Thymus (tissue), 11 donors: Measurements from ENCODE around the gene CIT. TPM values are rescaled to one million over a fixed set of nuclear protein-coding genes. Genes with fewer than 3 reads are reported as not detected.

ENCODE experiments used
- DNase-seq, 9 donors: peaks; one replicate each; pipeline ENCODE4 v3.0.0-alpha.2; 2013; ENCODE audit warnings: low spot score in 9 of 9, low read depth in 6 of 9, missing footprints in 1 of 9
- H3K27ac ChIP-seq, 2 donors: one replicate each; pipeline ENCODE4 v1.5.1; 2013; ENCODE audit warnings: control low read depth in 1 of 2, low read depth in 1 of 2, low read length in 1 of 2, mild to moderate bottlenecking in 1 of 2, moderate library complexity in 1 of 2
- H3K27me3 ChIP-seq, 2 donors: one replicate each; pipeline ENCODE4 v1.5.1; 2013; ENCODE audit warnings: low read length in 1 of 2; ENCODE audit not compliant: control insufficient read depth in 2 of 2, insufficient read depth in 1 of 2
- H3K36me3 ChIP-seq, 2 donors: one replicate each; pipeline ENCODE4 v1.5.1; 2013; ENCODE audit warnings: low read length in 1 of 2, mild to moderate bottlenecking in 1 of 2, moderate library complexity in 1 of 2; ENCODE audit not compliant: control insufficient read depth in 2 of 2, insufficient read depth in 2 of 2
- H3K4me1 ChIP-seq, 2 donors: one replicate each; pipeline ENCODE4 v1.5.1; 2013; ENCODE audit warnings: low read length in 2 of 2; ENCODE audit not compliant: control insufficient read depth in 2 of 2, insufficient read depth in 2 of 2
- H3K4me3 ChIP-seq, 2 donors: one replicate each; pipeline ENCODE4 v1.5.1; 2013; ENCODE audit warnings: low read length in 2 of 2, control low read depth in 1 of 2, mild to moderate bottlenecking in 1 of 2
- H3K9me3 ChIP-seq, 2 donors: one replicate each; pipeline ENCODE4 v1.5.1; 2013; ENCODE audit warnings: low read length in 1 of 2, mild to moderate bottlenecking in 1 of 2; ENCODE audit not compliant: control insufficient read depth in 2 of 2, insufficient read depth in 1 of 2
- WGBS: extraction: QIAGEN DNeasy Blood & Tissue Kit; methylation state at CpG from one replicate; pipeline ENCODE4 v1.1.7; 2013; 5-methylcytosine and 5-hydroxymethylcytosine counted together
- polyA plus RNA-seq: library from polyadenylated mRNA; stranded (reverse); fragments of 200-250 nt; gene quantifications from one replicate; pipeline ENCODE4 v1.2.3, GENCODE V29; 2013
- total RNA-seq: library from RNA; stranded (reverse); fragments of 120-200 nt; gene quantifications from one replicate; pipeline ENCODE4 v1.2.4, GENCODE V29; 2013
- donor health status: healthy.

Gene CIT
- total and polyA plus RNA-seq, 2 donors: 2.6 to 9.1 TPM

GRCh38 chr12:119686355-119686754 is 190.8 kb downstream of the CIT start:
- Histone ChIP-seq H3K36me3 (peaks cover 40 to 43% of the 10 kb centered on the region in 2 donors), H3K4me1 (no peaks in the 10 kb centered on the region), H3K9me3 (no peaks in the 10 kb centered on the region), H3K27ac (no peak overlapping the region), H3K27me3 (no peaks in the 10 kb centered on the region), H3K4me3 (no peak overlapping the region)
- no peak for DNase-seq
- WGBS: 97% methylated on average over 12 of the region's 12 CpGs

- Histone ChIP-seq H3K36me3 (peaks cover 49% of the 10 kb centered on the region in 2 donors), H3K27me3 (no peaks in the 10 kb centered on the region), H3K4me1 (no peaks in the 10 kb centered on the region), H3K4me3 (no peak overlapping the region), H3K9me3 (no peaks in the 10 kb centered on the region), H3K27ac (no peak overlapping the region)
- 96% methylated on average over 4 of the region's 4 CpGs for WGBS
- no peak for DNase-seq
Observed at GRCh38 chr12:119685375-119685774, 191.7 kb downstream of the CIT start.

- 95% methylated on average over 10 of the region's 10 CpGs for WGBS
- H3K27ac ChIP-seq: no peak overlapping the region
Observed at GRCh38 chr12:119684711-119685369, 192.3 kb downstream of the CIT start.

GRCh38 chr12:119683816-119684215 is 193.3 kb downstream of the CIT start:
- no peaks in the 10 kb centered on the region for H3K27me3 ChIP-seq
- no peak overlapping the region for H3K4me3 ChIP-seq
- no peak for DNase-seq
- H3K27ac ChIP-seq: no peak overlapping the region
- no peaks in the 10 kb centered on the region for H3K9me3 ChIP-seq
- 94% methylated on average over 3 of the region's 3 CpGs for WGBS
- peaks cover 55 to 57% of the 10 kb centered on the region in 2 donors for H3K36me3 ChIP-seq
- H3K4me1 ChIP-seq: no peaks in the 10 kb centered on the region

More at GRCh38 chr12:119684711-119685369, 192.3 kb downstream of the CIT start:
- no peak overlapping the region for H3K4me3 ChIP-seq
- no peak for DNase-seq
- no peaks in the 10 kb centered on the region for H3K4me1 ChIP-seq
- H3K36me3 ChIP-seq: peaks cover 49% of the 10 kb centered on the region in 2 donors
- no peaks in the 10 kb centered on the region for H3K27me3 ChIP-seq
- H3K9me3 ChIP-seq: no peaks in the 10 kb centered on the region

GRCh38 chr12:119683413-119683812 is 193.7 kb downstream of the CIT start:
- H3K27me3 ChIP-seq: no peaks in the 10 kb centered on the region
- WGBS: 99% methylated on average over 6 of the region's 6 CpGs
- no peak for DNase-seq
- no peak overlapping the region for H3K27ac ChIP-seq
- no peak overlapping the region for H3K4me3 ChIP-seq
- H3K36me3 ChIP-seq: peaks cover 56 to 59% of the 10 kb centered on the region in 2 donors
- no peaks in the 10 kb centered on the region for H3K9me3 ChIP-seq
- H3K4me1 ChIP-seq: no peaks in the 10 kb centered on the region

GRCh38 chr12:119682639-119683252 is 194.4 kb downstream of the CIT start:
- H3K27ac ChIP-seq: no peak overlapping the region
- H3K9me3 ChIP-seq: no peaks in the 10 kb centered on the region
- DNase-seq: no peak
- no peaks in the 10 kb centered on the region for H3K4me1 ChIP-seq
- 60% methylated on average over 3 of the region's 3 CpGs for WGBS
- H3K27me3 ChIP-seq: no peaks in the 10 kb centered on the region
- peaks cover 56 to 59% of the 10 kb centered on the region in 2 donors for H3K36me3 ChIP-seq
- H3K4me3 ChIP-seq: no peak overlapping the region

GRCh38 chr12:119681728-119682638 is 195.1 kb downstream of the CIT start:
- no peak for DNase-seq
- H3K9me3 ChIP-seq: no peaks in the 10 kb centered on the region
- WGBS: 95% methylated on average over 9 of the region's 9 CpGs
- peaks cover 57 to 59% of the 10 kb centered on the region in 2 donors for H3K36me3 ChIP-seq
- no peak overlapping the region for H3K27ac ChIP-seq
- H3K4me1 ChIP-seq: no peaks in the 10 kb centered on the region
- no peaks in the 10 kb centered on the region for H3K27me3 ChIP-seq
- H3K4me3 ChIP-seq: no peak overlapping the region

GRCh38 chr12:119681111-119681510 is 196.0 kb downstream of the CIT start:
- WGBS: 98% methylated on average over 8 of the region's 8 CpGs
- no peak for DNase-seq
- Histone ChIP-seq H3K27me3 (no peaks in the 10 kb centered on the region), H3K4me1 (no peaks in the 10 kb centered on the region), H3K27ac (no peak overlapping the region), H3K36me3 (peaks cover 58 to 64% of the 10 kb centered on the region in 2 donors), H3K4me3 (no peak overlapping the region), H3K9me3 (no peaks in the 10 kb centered on the region)

- DNase-seq: no peak
- Histone ChIP-seq H3K4me3 (no peak overlapping the region), H3K9me3 (no peaks in the 10 kb centered on the region), H3K36me3 (peaks cover 71 to 80% of the 10 kb centered on the region in 2 donors), H3K27ac (no peak overlapping the region), H3K4me1 (no peaks in the 10 kb centered on the region), H3K27me3 (no peaks in the 10 kb centered on the region)
- WGBS: 97% methylated on average over 10 of the region's 10 CpGs
Observed at GRCh38 chr12:119679490-119679889, 197.6 kb downstream of the CIT start.
